GM12891 (cell line): ENCODE measurements around the gene DSG1.

Experiments
- PAX5 ChIP-seq: IDR thresholded peaks from 2 replicates; pipeline ENCODE4 v1.6.1; 2011; ENCODE audit warnings: low read length, moderate library complexity, mild to moderate bottlenecking; ENCODE audit not compliant: insufficient read depth, severe bottlenecking
- POLR2A ChIP-seq: IDR thresholded peaks from 2 replicates; pipeline ENCODE4 v1.6.1; 2011; ENCODE audit warnings: low read depth, low read length, control low read depth
- POLR2AphosphoS5 ChIP-seq: IDR thresholded peaks from 2 replicates; pipeline ENCODE4 v1.6.1; 2011; ENCODE audit warnings: low read depth, low read length, control low read depth
- POU2F2 ChIP-seq: IDR thresholded peaks from 2 replicates; pipeline ENCODE4 v1.6.1; 2011; ENCODE audit warnings: low read depth, mild to moderate bottlenecking, control low read depth, low read length, moderate library complexity
- SPI1 ChIP-seq: IDR thresholded peaks from 2 replicates; pipeline ENCODE4 v1.6.1; 2011; ENCODE audit warnings: low read depth, low read length, control low read depth
- TAF1 ChIP-seq: IDR thresholded peaks from 2 replicates; pipeline ENCODE4 v1.6.1; 2011; ENCODE audit warnings: low read depth, low read length, control low read depth

GRCh38 chr18:31371989-31372388, 54.0 kb downstream of the DSG1 start:
- TF ChIP-seq POLR2A (no peak), SPI1 (no peak), POLR2AphosphoS5 (no peak), TAF1 (no peak), POU2F2 (no peak), PAX5 (no peak)
